Smooth muscle cell of bladder (primary cell): ENCODE measurements around the gene FAM216B. TPM values are rescaled to one million over a fixed set of nuclear protein-coding genes. Genes with fewer than 3 reads are reported as not detected.

ENCODE experiments used
- total RNA-seq: library from RNA; depleted of rRNA; stranded (reverse); fragments of >200 nt; gene quantifications from 2 replicates; pipeline ENCODE4 v1.2.3, GENCODE V29; 2014

Gene FAM216B
- 0.09 and 0.14 TPM in 2 replicates for total RNA-seq

GRCh38 chr13:42781352-42781751 is at the start of gene FAM216B:
Gene FAM216B, plus strand, starts transcription at chr13:42781584. Its CDS starts 2,484 bp downstream, at chr13:42784068.

Other genes starting within 250 kb of the FAM216B start
- not detected in 2 replicates for gene TNFSF11, start 207.4 kb upstream of the FAM216B start, total RNA-seq
- 3.1 and 3.7 TPM in 2 replicates for gene EPSTI1, start 210.7 kb downstream of the FAM216B start, total RNA-seq
- gene DNAJC15, start 242.0 kb downstream of the FAM216B start, total RNA-seq: 16.1 and 17.1 TPM in 2 replicates